ENCODE results near the gene ZNF592.

ZNF592 gene

GRCh38 chr15:84811151-84811550 lies 62.8 kb downstream of the ZNF592 start:
- DNase-seq (ENCODE audit: low spot score), result no peak

- DNase-seq (ENCODE audit: low spot score), result no peak
These were observed 63.4 kb downstream of the ZNF592 start for GRCh38 chr15:84811828-84812227.

- no peak for DNase-seq (ENCODE audit: low spot score)
These were observed 64.5 kb downstream of the ZNF592 start for GRCh38 chr15:84812842-84813241.

- no peak for DNase-seq (ENCODE audit: low spot score)
These were observed 65.0 kb downstream of the ZNF592 start for GRCh38 chr15:84813435-84813834.

GRCh38 chr15:84813931-84814330 lies 65.5 kb downstream of the ZNF592 start:
- no peak for DNase-seq (ENCODE audit: low spot score)

- DNase-seq (ENCODE audit: low spot score), result no peak
These were observed 66.5 kb downstream of the ZNF592 start for GRCh38 chr15:84814916-84815315.

GRCh38 chr15:84816694-84817465 lies 68.5 kb downstream of the ZNF592 start, which contains the start of gene ALPK3:
ALPK3 (plus strand) TSS chr15:84817356; CDS start chr15:84817453, 97 bp downstream.
- DNase-seq (ENCODE audit: low spot score), result no peak

GRCh38 chr15:84817466-84818081 lies 69.2 kb downstream of the ZNF592 start:
- DNase-seq (ENCODE audit: low spot score), result no peak

GRCh38 chr15:84818261-84819131 lies 70.1 kb downstream of the ZNF592 start:
- DNase-seq (ENCODE audit: low spot score), result no peak

GRCh38 chr15:84819291-84819768 lies 70.9 kb downstream of the ZNF592 start:
- no peak for DNase-seq (ENCODE audit: low spot score)

- DNase-seq (ENCODE audit: low spot score), result no peak
These were observed 71.4 kb downstream of the ZNF592 start for GRCh38 chr15:84819791-84820190.

- DNase-seq (ENCODE audit: low spot score), result no peak
These were observed 73.2 kb downstream of the ZNF592 start for GRCh38 chr15:84821501-84822021.

- no peak for DNase-seq (ENCODE audit: low spot score)
These were observed 74.4 kb downstream of the ZNF592 start for GRCh38 chr15:84822653-84823281.

- no peak for DNase-seq (ENCODE audit: low spot score)
These were observed 75.0 kb downstream of the ZNF592 start for GRCh38 chr15:84823282-84823878.

GRCh38 chr15:84824260-84825007 lies 76.0 kb downstream of the ZNF592 start:
- peak; percentile 48 for DNase-seq (ENCODE audit: low spot score)

- peak; percentile 63 for DNase-seq (ENCODE audit: low spot score)
These were observed 78.0 kb downstream of the ZNF592 start for GRCh38 chr15:84826369-84826823.

GRCh38 chr15:84827246-84827645 lies 78.9 kb downstream of the ZNF592 start:
- DNase-seq (ENCODE audit: low spot score), result no peak

- DNase-seq (ENCODE audit: low spot score), result no peak
These were observed 79.9 kb downstream of the ZNF592 start for GRCh38 chr15:84828086-84828908.

- no peak for DNase-seq (ENCODE audit: low spot score)
These were observed 81.0 kb downstream of the ZNF592 start for GRCh38 chr15:84829428-84829827.

GRCh38 chr15:84830036-84830435 lies 81.6 kb downstream of the ZNF592 start:
- DNase-seq (ENCODE audit: low spot score), result no peak

All from AG08395 (cell line).